Glutamatergic neuron (in vitro differentiated cells): ENCODE data around the gene QPCT. TPM values are rescaled to one million over a fixed set of nuclear protein-coding genes. Genes with fewer than 3 reads are reported as not detected.

Experiments
- DNase-seq: peaks from one replicate; pipeline ENCODE4 v3.0.0; 2022
- H3K27ac Mint-ChIP-seq: one replicate; pipeline ENCODE4 v1.8.0; 2020; ENCODE audit warnings: mild to moderate bottlenecking, mixed read lengths, inconsistent platforms; ENCODE audit not compliant: unreplicated experiment
- H3K27me3 Mint-ChIP-seq: one replicate; pipeline ENCODE4 v1.8.0; 2020; ENCODE audit warnings: mild to moderate bottlenecking, moderate library complexity, mixed read lengths, inconsistent platforms; ENCODE audit not compliant: unreplicated experiment
- H3K36me3 Mint-ChIP-seq: one replicate; pipeline ENCODE4 v1.8.0; 2020; ENCODE audit warnings: mild to moderate bottlenecking, mixed read lengths, inconsistent platforms; ENCODE audit not compliant: unreplicated experiment
- H3K4me1 Mint-ChIP-seq: one replicate; pipeline ENCODE4 v1.8.0; 2020; ENCODE audit warnings: mild to moderate bottlenecking, low read depth, mixed read lengths, inconsistent platforms; ENCODE audit not compliant: unreplicated experiment
- H3K4me3 Mint-ChIP-seq: one replicate; pipeline ENCODE4 v1.8.0; 2020; ENCODE audit warnings: mild to moderate bottlenecking, mixed read lengths, inconsistent platforms; ENCODE audit not compliant: unreplicated experiment
- H3K9me3 Mint-ChIP-seq: one replicate; pipeline ENCODE4 v1.8.0; 2020; ENCODE audit warnings: mild to moderate bottlenecking, moderate library complexity, mixed read lengths, inconsistent platforms; ENCODE audit not compliant: unreplicated experiment
- CTCF ChIP-seq: fragments of 200-600 bp; sonication (generic); IDR thresholded peaks from one replicate; pipeline ENCODE4 v1.5.0; 2021; ENCODE audit not compliant: partially characterized antibody, unreplicated experiment
- total RNA-seq: library from RNA; stranded (reverse); fragmentation: NEBNext Ultra II Directional; extraction: Animal tissue kit (Norgen Biotek cat#: 25700); gene quantifications from one replicate; pipeline ENCODE4 v1.2.1, GENCODE V29; 2021; ENCODE audit not compliant: unreplicated experiment

The QPCT gene
- total RNA-seq, 1 donor from 2014 or later, result 7.4 TPM

DNA sequence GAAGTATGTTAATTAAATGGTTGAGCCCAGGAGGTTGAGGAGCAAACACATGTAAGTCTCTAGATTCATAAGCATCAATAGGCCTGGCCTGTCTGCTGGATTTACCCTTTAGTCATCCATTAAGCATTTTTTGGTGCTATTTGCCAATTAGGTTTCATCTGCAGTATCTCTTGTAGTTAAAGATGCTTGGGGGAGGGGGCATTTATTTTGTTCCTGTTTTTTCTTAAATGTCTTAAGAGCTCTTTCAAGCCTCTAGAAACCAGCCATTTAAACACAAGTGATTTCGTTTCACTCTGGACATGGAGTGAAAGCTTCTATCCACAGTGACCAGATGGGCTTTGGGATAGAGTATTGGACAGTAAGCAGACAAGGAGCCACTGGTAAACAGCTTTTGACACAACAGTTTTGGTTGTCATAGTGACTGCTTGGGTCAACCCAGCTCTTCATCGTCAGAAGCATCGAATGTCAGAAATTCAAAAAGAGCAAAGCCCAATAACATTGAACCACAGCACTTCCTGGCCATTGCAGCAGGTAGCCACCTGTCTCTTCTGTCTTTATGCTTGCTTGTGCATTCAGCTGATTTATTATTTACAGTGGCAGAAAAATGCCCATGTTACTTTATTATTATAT, 4.9 kb downstream of the QPCT start:
- DNase-seq, result no peak
- Mint-ChIP-seq H3K9me3 (peaks cover 1% of the 10 kb centered on the region), H3K27ac (peak overlapping the region; percentile 43)

GRCh38 chr2:37350034-37350433, 5.6 kb downstream of the QPCT start:
- Mint-ChIP-seq H3K9me3 (no peaks in the 10 kb centered on the region), H3K36me3 (no peaks in the 10 kb centered on the region), H3K27ac (peak overlapping the region; percentile 76), H3K27me3 (peaks cover 6% of the 10 kb centered on the region), H3K4me3 (peak overlapping the region; percentile 62), H3K4me1 (peaks cover 23% of the 10 kb centered on the region)
- TF ChIP-seq CTCF, result no peak
- peak; percentile 22 for DNase-seq

More for the DNA sequence above, 4.9 kb downstream of the QPCT start:
- Mint-ChIP-seq H3K27me3 (peaks cover 6% of the 10 kb centered on the region), H3K4me1 (peaks cover 23% of the 10 kb centered on the region), H3K4me3 (no peak overlapping the region), H3K36me3 (no peaks in the 10 kb centered on the region)
- no peak for TF ChIP-seq CTCF

DNA sequence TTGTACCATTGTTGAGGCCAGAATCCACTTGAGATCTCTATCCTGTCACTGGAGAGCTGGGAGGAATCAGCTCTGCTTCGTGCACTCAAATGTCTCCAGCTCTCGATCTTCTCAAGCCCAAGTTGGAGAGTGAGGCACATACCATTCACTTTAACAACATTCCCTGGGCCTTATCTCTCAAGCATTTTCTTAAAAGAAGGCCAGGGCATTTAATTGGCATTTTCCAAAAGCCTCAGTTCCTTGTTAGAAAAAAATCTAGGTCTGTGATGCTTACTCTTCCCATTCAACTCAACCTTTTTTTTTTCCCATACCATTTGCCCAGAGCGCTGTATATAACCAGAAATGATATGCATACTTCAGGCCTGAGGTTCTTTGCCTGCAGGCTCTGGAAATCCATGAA, 10.1 kb downstream of the QPCT start:
- Mint-ChIP-seq H3K36me3 (no peaks in the 10 kb centered on the region), H3K27ac (no peak overlapping the region), H3K9me3 (peaks cover 2% of the 10 kb centered on the region), H3K27me3 (no peaks in the 10 kb centered on the region), H3K4me1 (peaks cover 19% of the 10 kb centered on the region), H3K4me3 (no peak overlapping the region)
- no peak for DNase-seq
- no peak for TF ChIP-seq CTCF

- Mint-ChIP-seq H3K9me3 (peaks cover 2% of the 10 kb centered on the region), H3K36me3 (no peaks in the 10 kb centered on the region), H3K27ac (no peak overlapping the region), H3K4me1 (peaks cover 9% of the 10 kb centered on the region), H3K27me3 (no peaks in the 10 kb centered on the region), H3K4me3 (no peak overlapping the region)
- no peak for TF ChIP-seq CTCF
- no peak for DNase-seq
Measured at GRCh38 chr2:37355735-37356134, 11.3 kb downstream of the QPCT start.

DNA sequence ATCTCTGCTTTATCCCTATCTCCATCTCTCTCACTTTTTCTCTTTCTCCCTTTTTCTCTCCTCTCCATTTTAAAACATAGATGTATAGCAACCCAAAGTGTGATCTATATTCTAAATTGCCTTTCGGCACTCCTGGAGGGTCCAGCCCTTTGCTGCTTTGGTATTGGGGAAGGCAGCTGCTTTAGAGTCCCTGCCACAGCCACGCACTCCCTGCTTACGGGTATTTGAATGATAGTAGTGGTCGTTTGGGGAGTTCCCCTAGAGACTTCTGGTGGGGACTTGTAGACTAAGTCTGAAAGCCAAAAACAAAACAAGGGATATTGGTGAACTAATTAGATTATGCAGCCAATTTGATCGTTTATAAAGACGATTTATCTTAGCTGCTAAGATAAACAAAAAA, 11.9 kb downstream of the QPCT start:
- H3K27ac Mint-ChIP-seq, result no peak overlapping the region
- TF ChIP-seq CTCF, result no peak
- DNase-seq, result no peak
- H3K36me3 Mint-ChIP-seq, result no peaks in the 10 kb centered on the region
- peaks cover 2% of the 10 kb centered on the region for H3K9me3 Mint-ChIP-seq
- H3K4me1 Mint-ChIP-seq, result peaks cover 7% of the 10 kb centered on the region
- no peaks in the 10 kb centered on the region for H3K27me3 Mint-ChIP-seq
- no peak overlapping the region for H3K4me3 Mint-ChIP-seq
